ENCODE data around the gene MAMSTR. TPM values are rescaled to one million over a fixed set of nuclear protein-coding genes. Genes with fewer than 3 reads are reported as not detected.

MAMSTR gene
- total and polyA plus RNA-seq, 9 of the 15 experiments (the other 6 are each of a cell fraction or from before 2014, with no cell fraction given) = 0.08 to 1.00 (median 0.40) TPM; not detected in 1

DNA sequence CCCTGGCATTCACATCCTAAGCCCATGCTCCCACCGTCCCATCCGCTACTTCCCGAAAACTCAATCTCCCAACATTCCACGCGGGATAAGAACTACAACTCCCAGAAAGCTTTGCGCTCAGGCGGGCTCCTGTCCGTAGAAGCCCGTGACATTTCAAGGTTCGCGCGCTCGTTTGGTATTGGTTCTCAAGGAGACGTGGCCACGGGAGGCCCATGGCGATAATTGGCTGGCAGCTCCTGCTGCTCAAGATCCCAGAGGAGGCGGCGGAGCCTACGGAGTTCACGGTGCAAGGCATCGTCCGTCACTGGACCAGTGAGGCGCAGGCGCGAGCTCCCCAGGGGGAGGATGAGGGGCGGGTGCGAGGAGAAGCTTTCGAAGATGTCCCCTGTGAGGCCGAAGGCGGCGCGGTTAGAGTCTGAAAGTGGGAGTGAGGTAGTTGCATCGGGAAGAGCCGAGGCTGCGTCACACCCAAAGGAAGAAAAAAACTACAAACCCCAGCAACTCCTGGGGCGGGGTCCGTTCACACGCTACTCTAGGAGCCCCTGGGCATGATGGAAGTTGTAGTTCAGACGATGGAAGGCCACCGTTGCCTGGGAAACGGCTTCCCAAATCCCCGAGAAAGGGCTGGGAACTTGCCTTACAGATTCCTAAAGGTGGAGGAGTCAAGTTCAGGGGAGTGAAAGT lies 1.2 kb upstream of the MAMSTR start (continued):
- TF ChIP-seq, protein P1, sequence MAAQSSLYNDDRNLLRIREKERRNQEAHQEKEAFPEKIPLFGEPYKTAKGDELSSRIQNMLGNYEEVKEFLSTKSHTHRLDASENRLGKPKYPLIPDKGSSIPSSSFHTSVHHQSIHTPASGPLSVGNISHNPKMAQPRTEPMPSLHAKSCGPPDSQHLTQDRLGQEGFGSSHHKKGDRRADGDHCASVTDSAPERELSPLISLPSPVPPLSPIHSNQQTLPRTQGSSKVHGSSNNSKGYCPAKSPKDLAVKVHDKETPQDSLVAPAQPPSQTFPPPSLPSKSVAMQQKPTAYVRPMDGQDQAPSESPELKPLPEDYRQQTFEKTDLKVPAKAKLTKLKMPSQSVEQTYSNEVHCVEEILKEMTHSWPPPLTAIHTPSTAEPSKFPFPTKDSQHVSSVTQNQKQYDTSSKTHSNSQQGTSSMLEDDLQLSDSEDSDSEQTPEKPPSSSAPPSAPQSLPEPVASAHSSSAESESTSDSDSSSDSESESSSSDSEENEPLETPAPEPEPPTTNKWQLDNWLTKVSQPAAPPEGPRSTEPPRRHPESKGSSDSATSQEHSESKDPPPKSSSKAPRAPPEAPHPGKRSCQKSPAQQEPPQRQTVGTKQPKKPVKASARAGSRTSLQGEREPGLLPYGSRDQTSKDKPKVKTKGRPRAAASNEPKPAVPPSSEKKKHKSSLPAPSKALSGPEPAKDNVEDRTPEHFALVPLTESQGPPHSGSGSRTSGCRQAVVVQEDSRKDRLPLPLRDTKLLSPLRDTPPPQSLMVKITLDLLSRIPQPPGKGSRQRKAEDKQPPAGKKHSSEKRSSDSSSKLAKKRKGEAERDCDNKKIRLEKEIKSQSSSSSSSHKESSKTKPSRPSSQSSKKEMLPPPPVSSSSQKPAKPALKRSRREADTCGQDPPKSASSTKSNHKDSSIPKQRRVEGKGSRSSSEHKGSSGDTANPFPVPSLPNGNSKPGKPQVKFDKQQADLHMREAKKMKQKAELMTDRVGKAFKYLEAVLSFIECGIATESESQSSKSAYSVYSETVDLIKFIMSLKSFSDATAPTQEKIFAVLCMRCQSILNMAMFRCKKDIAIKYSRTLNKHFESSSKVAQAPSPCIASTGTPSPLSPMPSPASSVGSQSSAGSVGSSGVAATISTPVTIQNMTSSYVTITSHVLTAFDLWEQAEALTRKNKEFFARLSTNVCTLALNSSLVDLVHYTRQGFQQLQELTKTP (IDR thresholded peaks at IDR 0.05; ENCODE audit: low read depth in 1 of 2, partially characterized antibody in 2 of 2) = peak; percentile 69 to 100
- TF ChIP-seq, protein P2, sequence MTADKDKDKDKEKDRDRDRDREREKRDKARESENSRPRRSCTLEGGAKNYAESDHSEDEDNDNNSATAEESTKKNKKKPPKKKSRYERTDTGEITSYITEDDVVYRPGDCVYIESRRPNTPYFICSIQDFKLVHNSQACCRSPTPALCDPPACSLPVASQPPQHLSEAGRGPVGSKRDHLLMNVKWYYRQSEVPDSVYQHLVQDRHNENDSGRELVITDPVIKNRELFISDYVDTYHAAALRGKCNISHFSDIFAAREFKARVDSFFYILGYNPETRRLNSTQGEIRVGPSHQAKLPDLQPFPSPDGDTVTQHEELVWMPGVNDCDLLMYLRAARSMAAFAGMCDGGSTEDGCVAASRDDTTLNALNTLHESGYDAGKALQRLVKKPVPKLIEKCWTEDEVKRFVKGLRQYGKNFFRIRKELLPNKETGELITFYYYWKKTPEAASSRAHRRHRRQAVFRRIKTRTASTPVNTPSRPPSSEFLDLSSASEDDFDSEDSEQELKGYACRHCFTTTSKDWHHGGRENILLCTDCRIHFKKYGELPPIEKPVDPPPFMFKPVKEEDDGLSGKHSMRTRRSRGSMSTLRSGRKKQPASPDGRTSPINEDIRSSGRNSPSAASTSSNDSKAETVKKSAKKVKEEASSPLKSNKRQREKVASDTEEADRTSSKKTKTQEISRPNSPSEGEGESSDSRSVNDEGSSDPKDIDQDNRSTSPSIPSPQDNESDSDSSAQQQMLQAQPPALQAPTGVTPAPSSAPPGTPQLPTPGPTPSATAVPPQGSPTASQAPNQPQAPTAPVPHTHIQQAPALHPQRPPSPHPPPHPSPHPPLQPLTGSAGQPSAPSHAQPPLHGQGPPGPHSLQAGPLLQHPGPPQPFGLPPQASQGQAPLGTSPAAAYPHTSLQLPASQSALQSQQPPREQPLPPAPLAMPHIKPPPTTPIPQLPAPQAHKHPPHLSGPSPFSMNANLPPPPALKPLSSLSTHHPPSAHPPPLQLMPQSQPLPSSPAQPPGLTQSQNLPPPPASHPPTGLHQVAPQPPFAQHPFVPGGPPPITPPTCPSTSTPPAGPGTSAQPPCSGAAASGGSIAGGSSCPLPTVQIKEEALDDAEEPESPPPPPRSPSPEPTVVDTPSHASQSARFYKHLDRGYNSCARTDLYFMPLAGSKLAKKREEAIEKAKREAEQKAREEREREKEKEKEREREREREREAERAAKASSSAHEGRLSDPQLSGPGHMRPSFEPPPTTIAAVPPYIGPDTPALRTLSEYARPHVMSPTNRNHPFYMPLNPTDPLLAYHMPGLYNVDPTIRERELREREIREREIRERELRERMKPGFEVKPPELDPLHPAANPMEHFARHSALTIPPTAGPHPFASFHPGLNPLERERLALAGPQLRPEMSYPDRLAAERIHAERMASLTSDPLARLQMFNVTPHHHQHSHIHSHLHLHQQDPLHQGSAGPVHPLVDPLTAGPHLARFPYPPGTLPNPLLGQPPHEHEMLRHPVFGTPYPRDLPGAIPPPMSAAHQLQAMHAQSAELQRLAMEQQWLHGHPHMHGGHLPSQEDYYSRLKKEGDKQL (CRISPR knock-in tag; IDR thresholded peaks at IDR 0.05; ENCODE audit: borderline replicate concordance) = no peak
- TF ChIP-seq POLR2H (tag; IDR thresholded peaks at IDR 0.05; ENCODE audit: low read depth) (no peak), RBM25 (IDR thresholded peaks at IDR 0.05; ENCODE audit: low read depth, low read length, severe bottlenecking) (peak; percentile 80), TEAD1 (CRISPR knock-in tag; IDR thresholded peaks at IDR 0.05) (peak; percentile 69 to 98; a peak in 2 of 4 replicates), NR2C2 (CRISPR knock-in tag; IDR thresholded peaks at IDR 0.05) (peak; percentile 70), NR2C2 (tag; IDR thresholded peaks at IDR 0.05) (peak; percentile 92), HDAC3 (IDR thresholded peaks at IDR 0.05; ENCODE audit: borderline replicate concordance, partially characterized antibody) (no peak), NR2F6 (CRISPR knock-in tag; IDR thresholded peaks at IDR 0.05) (no peak)
- TF ChIP-seq, protein P3, sequence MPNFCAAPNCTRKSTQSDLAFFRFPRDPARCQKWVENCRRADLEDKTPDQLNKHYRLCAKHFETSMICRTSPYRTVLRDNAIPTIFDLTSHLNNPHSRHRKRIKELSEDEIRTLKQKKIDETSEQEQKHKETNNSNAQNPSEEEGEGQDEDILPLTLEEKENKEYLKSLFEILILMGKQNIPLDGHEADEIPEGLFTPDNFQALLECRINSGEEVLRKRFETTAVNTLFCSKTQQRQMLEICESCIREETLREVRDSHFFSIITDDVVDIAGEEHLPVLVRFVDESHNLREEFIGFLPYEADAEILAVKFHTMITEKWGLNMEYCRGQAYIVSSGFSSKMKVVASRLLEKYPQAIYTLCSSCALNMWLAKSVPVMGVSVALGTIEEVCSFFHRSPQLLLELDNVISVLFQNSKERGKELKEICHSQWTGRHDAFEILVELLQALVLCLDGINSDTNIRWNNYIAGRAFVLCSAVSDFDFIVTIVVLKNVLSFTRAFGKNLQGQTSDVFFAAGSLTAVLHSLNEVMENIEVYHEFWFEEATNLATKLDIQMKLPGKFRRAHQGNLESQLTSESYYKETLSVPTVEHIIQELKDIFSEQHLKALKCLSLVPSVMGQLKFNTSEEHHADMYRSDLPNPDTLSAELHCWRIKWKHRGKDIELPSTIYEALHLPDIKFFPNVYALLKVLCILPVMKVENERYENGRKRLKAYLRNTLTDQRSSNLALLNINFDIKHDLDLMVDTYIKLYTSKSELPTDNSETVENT (CRISPR knock-in tag; IDR thresholded peaks at IDR 0.05) = no peak

Measured in K562 (cell line).